Measurements from ENCODE around the gene COMMD7.
"Not testable (repeated sequence)": the region's sequence is repeated elsewhere in the genome, so short reads cannot be mapped to it uniquely, and the experiment has no call there.

COMMD7 gene

DNA sequence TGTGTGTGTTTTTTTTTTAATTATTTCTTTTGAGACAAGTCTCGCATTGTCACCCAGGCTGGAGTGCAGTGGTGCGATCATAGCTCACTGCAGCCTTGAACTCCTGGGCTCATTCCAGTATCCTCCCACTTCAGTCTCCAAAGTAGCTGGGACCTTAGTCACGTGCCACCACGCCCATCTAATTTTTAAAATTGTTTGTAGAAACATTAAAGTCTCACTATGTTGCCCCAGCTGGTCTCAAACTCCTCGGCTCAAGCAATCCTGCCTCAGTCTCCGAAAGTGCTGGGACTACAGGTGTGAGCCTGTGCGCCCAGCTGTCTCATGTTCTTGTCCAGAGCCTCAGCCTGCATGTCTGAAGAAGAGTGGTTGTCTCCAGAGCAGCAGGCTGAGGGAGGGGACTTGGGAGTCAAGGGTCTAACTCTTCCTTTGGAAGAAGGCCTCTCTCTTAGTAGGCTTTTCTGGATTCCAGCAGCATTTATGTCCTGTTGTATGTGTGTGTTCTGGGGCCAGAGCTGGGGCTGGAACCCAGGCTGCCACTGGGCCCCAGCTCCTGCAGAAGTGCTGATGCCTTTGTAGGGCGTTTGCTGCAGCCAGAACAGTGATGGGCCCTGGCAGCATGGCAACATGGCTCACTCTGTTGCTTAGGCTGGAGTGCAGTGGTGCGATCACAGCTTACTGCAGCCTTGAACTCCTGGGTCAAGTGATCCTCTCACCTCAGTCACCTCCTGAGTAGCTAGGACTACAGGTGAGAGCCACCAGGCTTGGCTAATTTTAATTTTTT lies 24.3 kb upstream of the COMMD7 start:
- DNase-seq = no peak

GRCh38 chr20:32765230-32765875 lies 22.1 kb upstream of the COMMD7 start:
- not testable (repeated sequence) for DNase-seq

DNA sequence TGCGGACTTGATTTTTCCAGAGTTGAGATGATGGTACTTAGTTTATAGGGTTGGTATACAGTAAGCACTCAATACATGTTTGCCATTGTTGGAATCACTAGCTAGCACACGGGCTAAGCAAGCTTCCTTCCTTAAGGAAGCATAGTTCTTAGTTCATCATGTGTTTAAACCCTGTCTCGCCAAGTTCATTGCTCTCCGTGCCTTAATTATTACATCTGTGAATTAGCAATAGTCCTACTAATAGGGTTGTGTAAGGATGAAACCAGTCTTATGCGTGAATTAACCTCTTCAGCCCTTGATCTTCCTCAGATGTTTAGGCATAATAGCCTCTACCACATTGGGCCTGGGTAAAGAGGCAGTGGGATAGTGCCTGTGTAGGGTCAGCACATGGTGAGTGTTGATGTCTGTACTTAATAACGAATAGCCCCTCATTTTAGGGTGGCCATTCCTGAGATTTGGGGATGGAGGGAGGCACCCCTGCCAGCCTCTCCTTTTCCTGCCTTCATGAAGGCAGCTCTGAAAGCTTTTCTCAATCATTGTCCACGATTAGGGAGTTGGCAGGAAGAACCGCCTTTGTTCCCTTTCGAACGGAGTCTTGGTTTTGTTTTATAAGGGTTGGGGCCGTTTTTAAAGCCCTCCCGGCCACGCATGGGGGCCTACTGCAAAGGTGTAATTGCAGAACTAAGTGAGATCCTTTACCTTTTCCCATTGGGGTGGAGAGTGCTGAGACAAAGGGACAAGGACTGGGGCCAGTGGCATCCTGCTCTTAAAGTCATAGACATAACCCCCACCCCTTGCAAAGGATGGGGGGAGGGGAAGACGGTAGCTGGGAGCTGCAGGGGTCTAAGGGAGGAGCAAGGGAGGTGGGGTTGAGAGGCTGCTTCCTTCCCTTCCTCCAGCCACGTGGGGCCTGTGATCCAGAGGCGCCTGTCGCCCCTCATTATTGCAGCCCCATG lies 21.0 kb upstream of the COMMD7 start:
- DNase-seq = no peak

DNA sequence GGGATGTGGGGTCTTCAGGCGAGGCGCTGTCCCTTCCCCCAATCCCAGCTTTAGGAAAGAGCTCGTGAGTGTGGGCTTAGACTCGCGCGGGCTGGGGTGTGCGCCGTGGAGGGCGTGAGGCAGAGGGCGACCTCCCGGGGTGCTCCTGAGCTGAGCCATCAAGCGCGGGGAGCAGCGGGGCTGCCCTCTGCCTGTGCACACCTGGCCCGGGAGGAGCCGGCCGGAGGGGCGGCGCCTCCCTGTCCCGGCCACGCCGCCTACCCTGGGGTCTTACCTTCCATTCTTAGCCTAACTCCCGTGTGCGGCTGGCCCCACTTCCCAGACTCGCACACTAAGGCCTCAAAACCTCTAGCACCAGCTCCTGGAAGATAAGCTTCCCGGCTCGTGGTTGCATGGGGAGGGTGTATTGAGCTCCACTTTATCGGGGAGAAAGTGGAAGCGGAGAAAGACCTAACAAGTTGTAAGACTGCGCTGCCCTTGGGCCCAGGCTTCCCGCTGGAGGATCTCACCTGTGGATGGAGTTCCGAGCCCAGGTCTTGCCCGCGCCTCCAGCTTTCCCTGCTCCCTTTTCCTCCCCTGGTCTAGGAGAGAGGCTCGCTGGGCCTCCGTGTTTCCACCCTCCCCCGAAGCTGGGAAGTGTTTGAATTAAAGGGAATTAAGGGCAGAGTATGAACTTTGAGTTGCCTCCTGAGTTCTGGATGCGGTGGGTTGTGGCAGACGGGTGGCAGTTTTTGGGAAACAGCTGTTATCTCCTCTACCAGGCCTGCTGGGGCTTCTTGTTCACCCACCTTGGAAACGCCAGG lies 20.1 kb upstream of the COMMD7 start:
- no peak for DNase-seq

DNA sequence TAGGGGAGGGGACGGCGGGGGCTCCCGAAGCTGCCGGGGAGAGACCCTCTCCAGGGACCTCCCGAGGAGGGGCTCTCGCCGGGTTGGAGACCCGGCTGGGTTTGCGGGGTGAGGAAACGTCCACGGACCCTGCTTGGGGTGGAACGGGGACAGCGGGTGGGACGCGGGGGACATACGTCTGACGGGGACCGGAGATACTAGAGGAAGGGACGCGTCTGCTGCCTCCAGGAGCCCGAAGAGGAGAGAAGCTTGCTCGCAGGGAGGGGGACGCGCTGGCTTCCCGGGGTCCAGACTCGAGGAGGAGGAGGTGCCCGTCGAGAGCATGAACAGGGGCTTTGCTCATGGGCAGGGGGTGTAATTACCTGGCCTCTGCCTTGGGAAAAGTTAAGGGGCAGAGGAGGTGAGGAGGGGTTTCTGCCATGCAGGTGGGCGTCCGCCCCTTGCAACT lies 19.5 kb upstream of the COMMD7 start:
- peak in 1 of 56 donors; percentile 20 for DNase-seq

GRCh38 chr20:32761831-32762753 lies 18.8 kb upstream of the COMMD7 start, which contains the start of gene DNMT3B:
TSS of gene DNMT3B (plus strand) at chr20:32762385. CDS start at chr20:32780324, 17,939 bp downstream.
- DNase-seq = peak in 48 of 56 donors; percentile 5 to 82 (median 61)

DNA sequence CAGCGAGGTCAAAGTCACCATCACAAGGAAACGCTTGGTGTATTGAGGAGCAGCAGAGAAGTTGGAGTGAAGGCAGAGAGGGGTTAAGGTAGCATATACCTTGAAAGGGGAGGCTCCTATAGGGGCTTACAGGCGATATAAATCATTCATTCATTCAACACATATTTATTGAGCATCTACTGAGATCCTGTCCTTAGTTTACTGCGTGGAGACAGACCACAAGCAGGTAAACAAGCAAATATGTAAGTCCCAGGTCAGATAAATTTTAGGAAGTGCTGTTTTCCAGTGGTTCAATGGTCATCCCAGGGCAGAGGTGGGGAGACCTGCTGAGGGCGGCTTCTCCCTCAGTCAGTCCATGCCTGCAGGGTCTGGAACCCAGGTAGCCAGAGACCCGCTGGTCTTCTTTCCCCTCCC lies 18.2 kb upstream of the COMMD7 start:
- DNase-seq = no peak

GRCh38 chr20:32756156-32756555 lies 12.9 kb upstream of the COMMD7 start:
- DNase-seq = no peak

DNA sequence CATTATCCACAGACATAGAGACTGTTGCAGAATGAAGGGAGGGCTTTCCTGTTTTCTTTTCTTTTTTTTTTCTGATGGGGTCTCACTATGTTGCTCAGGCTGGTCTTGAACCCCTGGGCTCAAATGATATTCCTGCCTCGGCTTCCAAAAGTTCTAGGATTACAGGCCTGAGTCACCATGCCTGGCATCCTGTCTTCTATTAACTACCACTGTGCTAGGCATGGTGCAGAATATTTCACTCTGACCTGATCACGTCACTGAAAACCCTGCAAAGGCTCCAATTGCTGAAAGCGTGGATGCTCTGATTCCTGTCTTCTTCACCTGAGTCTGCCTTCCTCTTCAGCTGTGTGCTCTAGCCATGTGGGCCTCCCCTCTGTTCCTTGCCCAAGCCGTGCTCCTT lies 10.5 kb upstream of the COMMD7 start:
- no peak for DNase-seq

DNA sequence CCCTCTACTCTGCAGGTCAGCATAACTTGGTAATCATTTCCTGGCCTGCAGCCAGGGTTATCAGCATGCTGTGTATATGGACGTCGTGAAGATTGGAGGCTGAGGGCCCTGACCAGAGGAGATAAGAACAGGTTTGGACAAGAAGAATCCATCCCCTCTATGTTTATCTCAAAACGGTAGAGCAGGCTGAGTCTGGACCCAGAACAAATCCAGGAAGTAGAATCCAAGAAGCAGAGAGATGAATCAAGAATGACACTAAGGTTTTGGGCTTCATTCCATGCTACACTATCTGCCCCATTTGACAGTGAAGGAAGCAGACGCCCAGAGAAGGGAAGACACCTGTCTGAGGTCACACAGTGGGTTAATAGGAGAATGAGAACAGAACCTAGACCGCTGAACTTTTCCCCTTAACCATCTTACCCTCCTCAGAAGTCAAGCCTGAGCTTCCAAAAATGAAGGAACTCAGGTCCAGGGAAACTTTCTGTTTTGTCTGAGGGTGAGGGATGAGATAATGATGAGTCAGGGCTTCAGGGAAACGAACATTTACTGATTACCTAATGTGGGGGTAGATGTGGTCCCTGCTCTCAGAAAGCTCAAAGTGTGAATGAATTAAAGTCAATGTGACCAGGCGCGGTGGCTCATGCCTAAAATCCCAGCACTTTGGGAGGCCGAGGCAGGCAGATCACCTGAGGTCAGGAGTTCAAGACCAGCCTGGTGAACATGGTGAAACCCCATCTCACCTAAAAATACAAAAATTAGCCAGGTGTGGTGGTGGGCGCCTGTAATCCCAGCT lies 9.4 kb upstream of the COMMD7 start:
- no peak for DNase-seq

GRCh38 chr20:32751702-32752457 lies 8.6 kb upstream of the COMMD7 start:
- no peak for DNase-seq

DNA sequence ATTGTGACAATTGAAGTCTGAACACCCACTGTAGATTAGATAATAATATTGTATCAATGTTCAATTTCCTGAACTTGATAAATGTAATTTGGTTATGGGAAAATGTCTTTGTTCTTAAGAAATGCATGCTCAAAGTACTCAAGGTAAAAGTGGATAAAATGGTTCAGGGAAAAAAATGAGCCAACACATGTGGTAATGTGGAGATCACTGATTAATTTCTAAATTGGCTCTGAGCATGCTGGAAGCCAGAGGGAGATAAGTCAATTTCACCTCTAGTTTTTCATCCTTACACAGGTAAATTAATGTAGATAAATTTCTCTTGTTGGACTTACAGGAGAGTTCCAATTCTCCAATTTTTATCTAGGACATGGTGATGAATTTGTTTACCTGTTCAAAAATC lies 8.0 kb upstream of the COMMD7 start:
- no peak for DNase-seq

DNA sequence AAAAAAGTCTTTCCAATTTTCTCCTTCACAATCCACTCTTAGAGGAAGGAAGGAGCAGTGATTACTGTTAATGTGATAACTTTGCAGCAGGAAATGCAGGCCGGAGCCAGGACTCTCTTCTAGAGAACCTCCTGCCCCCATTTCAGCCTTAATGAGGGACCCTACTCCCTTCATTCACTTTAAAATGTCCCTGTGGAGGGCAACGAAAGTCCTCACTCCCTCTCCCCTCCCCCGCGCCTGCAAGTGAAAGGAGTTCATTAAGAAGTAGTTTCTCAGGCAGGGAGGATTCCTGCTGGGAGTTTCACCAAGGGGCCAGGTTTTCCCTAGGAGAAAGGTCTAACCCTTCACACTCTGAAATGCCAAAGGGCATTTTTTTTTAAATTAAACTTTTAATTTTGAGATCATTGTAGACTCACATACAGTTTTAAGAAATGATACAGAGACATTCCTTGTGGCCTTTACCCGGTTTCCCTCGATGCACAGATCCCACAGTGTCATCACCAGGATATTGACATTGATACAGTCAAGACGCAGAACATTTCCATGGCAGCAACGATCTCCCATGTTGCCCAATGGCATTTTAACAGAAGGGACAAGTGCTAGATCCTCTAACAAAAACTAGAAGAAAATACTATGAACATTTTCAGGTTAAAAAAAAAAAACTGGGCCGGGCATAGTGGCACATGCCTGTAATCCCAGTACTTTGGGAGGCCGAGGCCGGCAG lies 6.8 kb upstream of the COMMD7 start:
- DNase-seq = peak in 1 of 56 donors; percentile 10

DNA sequence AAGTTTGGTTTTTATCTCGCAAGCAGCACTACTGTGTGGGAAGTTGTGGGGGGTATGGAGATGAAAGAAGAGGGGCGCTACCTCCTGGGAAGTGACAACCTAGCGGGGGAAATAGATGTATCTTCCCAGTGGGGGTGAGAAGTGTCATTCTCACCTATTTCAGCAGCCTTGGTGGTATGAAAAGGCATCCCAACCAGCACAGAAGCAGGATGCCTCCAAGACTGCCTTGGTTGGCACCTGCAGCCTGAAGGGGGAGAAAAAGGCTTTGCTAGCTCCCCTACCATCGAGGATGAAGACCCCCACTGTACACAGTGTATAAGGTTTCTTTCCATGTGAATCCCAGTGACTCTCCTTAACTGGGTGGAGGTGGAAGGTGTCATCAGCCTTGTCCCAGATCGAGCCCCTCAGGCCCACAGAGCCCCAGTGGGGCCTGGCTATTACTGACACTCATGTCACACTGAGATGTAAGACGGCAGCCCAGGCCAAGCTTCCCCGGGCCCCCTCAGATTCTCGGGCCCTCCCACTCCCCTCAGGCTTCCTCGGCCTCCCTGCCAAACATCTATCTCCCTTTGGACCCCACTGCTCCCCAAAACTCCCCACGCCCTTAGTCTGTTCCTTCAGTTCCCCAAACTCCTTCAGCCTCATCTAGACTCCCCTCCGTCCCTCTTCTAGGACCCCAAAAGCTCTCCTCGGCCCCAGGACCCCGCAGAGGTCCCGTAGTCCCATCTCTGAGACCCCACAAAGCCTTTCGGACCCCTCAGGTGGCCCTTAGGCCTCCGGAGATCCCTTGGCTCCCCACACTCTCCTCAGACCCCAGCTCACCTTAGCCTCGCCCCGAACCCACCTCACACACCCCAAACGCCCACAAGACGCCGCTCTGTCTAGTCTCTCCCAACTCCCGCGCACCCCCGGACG lies 688 bp downstream of the COMMD7 start:
- peak in 30 of 56 donors; percentile 5 to 71 (median 36) for DNase-seq

- no peak for DNase-seq
Measured at GRCh38 chr20:32741151-32741550, 2.1 kb downstream of the COMMD7 start.
